DMS153 treated with DMSO at 0.1 percent for 48 hours (cell line): ENCODE measurements around the gene DPYSL4.

Experiments
- DNase-seq: peaks from one replicate; lab custom pipeline; 2025; ENCODE audit not compliant: unreplicated experiment; lab: John Stamatoyannopoulos, UW

The DPYSL4 gene

DNA sequence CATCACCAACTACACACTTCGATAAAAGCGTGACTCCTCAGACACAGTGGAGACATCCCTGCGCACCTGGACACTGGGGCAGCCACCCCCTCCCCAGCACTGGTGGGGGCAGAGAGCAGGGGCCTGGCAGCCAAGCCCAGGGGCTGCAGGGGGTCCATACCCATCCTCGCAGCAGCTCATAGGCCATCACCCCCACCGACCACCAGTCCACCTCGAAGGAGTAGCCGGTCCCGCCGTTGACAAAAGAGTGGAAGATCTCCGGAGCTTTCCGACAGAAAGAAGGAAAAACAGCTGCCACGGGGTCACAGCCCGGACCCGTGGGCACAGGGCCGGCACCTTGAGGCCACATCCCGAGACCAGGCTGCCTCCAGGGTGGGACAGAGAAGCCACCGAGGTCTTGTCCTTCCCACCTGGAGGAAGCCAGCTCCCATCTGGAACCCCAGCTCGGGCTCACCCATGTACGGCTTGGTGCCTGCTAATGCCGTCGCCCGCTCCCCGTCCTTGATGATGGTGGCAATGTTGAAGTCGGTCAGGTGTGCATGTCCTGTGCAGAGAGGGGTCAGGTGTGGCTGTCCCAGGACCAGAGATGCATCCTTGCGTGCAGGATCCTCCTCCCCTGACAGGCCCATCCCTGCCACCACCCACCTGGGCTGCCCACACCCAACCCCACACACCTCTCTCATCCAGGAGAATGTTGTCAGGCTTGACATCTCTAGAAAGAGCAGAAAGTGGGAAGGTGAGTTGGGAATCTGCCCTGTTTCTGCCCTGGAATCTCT is 38.5 kb downstream of the DPYSL4 start:
- DNase-seq = no peak

DNA sequence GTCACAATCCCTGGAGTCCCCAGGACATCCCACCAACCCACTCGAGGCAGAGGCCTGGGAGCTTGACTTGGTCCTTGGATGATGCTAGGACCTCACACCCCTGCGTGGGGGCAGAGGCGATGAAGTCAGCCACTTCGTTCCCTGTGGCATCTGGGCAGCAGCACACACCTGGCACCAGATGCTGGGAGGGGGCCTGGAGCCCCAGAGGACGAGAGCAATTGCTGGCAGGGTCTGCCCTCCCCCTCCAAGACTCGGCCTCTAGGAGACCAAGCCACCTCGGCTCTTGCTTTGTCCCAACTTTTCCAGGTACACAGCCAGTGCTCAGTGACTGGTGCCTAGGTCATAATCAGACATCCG is 39.1 kb downstream of the DPYSL4 start:
- DNase-seq = no peak

DNA sequence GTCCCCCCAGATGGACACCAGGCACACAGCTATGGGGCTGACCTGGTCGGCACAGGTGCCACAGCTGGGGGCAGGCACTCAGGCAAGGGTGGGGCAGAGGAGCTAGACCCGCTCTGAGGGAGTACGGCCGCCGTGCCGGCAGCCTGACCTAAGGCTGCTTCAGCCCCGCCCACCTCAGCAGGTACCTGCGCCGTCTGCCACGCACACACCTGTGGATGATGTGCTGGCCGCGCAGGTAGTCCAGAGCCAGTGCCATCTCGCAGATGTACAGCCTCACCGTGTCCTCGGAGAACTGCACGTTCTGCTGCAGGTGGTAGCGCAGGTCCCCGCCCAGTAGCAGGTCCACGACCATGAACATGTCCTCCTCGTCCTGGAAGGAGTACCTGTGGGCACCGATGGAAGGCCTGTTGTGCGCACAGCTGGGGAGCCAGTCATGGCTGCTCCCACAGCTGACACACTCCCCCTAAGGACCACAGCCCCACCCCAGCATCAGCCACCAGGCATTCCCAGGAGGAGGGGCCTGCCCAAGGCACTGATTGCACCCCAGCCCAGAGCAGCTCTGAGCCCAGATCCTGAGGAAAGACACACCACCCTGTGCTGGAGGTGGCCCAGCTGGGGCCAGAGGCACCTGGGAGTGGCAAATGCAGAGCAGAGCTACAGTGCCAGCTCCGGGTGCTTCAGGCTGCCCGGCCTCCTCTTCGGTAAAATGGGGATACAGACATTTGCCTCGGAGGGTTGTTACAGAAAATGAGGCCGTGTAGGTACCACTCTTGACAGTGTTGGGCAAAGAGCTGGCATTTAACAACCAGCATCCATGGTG is 40.0 kb downstream of the DPYSL4 start:
- DNase-seq = no peak

DNA sequence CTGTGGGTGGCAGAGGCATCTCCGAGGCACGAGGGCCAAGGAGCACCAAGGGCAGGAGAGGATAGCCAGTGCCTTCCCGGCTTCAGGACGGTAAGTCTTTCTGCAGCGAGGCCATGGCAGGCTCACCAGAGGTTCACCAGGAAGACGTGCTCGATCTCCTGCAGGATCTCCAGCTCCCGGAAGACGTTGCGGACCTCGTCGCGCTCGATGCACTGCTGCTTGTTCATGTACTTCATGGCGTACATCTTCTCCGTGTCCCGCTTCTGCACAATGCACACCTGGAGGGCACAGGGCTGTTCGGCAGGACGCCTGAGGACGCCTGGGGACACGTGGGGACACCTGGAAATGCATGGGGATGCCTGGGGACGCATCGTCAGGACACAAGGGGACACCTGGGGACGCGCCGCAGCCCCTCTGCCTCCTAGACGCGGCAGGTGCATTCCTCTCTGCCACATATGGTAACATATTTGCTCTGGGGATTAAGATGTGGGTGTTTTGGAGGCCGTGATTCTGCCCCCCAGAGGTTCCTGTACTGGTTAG is 41.2 kb downstream of the DPYSL4 start:
- no peak for DNase-seq

DNA sequence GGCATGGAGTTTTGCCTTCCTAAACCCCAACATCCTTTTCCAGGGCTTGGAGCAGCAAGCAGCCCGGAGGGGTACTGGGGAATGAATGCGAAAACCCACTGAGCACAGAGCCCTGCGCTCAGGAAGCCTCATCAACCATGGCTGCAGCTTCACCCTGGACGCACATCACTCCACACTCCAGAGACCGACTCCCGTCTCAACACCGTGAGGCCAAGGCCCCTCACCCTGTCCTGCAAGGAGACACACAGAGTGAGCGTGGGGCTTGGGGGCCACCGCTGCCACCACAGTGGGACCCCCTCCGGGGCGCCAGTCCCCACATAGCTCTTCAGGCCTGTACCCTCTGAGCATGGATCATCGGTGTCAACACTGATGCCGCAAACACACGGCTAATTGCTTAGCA is 41.9 kb downstream of the DPYSL4 start:
- DNase-seq = no peak

DNA sequence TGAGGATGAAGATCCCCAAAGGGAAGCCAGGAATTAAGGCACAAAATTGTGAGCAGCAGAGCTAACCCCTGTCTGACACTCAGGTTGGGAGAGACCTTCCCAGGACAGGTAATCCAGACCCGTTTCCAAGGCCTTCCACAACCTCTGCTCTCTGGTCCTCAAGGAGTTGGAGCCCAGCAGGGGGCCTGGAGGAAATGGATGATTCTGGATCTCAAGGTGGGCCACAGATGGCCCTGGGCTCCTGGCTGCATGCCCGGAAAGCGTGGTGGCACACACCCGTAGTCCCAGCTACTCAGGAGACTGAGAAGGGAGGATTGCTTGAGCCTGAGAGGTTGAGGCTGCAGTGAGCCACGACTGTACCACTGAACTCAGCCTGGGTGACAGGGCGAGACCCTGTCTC is 42.3 kb downstream of the DPYSL4 start:
- no peak for DNase-seq

DNA sequence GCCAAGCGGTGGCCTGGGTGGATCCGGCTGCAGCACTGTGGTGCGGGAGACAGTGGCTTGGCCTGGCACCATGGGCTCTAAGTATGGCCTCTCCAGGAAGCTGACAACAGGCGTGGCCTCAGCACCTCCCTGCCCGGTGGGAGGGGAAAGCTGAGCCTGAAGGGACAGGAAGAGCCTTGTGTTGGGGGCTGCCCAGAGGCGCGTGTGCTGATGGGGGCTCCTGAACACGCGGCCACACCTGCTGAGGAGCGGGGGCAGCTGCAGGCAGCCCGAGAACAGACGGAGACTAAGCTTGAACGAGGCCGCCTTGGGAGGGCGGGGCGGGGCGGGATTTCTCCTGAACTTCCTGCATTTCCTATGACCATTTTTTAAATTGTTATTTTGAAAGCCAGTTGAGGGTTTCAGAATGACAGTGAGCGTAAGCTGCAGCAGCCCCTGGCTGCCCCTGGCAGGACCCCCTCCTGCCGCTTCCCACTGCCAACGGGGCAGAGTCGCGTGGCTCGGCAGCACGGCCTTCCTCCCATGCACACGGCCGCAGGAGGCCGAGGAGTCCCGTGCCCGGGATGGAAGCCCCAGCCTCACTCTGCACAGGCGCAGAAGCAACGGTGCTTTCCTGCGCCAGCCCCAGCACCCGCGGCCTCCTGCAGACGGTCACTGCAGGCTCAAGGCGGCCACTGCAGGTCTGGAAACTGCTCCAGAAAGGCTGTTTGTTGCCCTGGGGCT is 43.2 kb downstream of the DPYSL4 start:
- peak; percentile 33 for DNase-seq

DNA sequence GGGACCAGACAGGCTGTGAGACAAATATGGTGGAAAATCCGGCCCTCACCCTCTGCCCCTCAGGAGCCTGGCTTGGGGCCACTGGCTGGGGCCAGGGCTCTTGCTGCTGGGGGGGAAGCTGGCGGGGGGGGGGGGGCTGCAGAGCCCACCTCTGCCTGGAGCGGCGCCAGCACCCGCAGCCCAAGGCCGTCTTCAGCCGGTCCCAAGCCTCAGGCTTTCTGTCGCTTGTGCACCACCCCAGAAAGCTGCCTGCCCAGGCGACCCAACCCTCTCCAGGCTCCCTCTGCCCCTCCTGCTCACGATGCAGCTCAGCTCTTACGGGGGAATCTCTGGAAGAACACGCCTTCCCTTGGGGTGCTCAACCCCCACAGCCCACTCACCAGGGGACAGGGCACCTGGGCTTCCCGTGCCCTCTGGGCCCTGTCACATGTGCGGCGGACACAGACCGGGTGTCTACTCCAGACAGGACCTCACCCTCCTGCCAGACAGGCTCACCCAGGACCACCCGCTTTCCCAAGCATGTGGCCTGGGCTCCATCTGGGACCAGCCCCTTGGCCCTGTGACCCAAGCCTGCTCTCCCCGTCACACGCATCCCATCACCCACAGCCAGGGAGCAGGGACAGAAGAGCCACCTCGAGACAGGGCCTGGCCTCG is 43.9 kb downstream of the DPYSL4 start:
- no peak for DNase-seq

DNA sequence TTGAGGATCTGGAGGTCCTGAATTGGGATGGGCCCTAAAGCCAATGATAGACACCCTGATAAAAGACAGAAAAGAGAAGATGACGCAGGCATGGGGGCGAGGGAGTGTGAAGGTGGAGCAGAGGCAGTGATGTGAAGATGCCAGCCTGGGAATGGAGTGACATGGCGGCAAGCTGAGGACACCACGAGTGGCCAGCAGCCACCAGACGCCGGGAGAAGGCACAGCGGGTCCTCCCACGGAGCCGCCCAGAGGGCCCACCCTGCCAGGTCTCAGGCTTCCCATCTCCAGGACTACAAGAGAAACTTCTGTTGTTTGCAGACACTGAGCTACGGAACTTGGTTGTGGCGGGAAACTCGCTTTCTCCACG is 44.9 kb downstream of the DPYSL4 start:
- no peak for DNase-seq

DNA sequence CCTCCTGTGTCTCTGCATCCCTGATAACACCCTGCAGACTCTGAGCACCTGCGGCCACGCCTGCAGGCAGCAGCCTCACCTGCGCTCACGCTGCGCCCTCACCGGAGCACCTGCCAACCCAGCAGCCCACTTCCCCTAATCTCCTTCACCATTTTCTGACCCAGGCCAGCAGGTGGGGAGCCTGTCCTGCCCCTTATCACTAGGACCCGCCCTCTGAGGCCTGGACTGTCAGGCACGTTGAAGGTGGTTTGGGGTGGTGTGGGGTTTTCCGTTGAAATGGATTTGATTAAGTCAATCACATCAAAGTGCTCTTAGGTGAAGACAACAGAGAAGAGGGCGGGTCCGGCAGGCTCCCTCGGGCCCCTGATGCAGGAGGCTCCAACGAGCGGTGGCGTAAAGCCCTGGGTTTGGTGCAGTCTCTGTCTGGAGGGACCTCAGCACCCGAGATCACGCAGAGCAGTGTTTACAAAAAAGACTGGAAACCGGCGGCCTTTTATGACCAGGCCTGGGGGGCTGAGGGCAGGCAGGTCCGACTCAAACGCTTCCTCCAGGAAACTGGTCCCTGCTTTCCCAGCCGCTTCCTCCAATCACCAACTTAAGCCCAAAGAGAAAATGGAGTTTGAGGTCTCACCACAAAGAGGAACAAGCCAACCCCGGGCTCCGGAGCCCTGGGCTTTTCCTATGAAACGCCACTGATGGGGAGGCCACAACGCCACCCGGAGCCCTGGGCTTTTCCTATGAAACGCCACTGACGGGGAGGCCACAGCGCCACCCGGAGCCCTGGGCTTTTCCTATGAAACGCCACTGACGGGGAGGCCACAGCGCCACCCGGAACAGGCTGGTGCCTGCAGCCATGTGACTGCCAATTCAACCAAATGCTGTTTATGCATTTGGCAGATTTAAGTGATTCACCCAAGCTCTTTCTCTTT is 45.5 kb downstream of the DPYSL4 start:
- peak; percentile 81 for DNase-seq

DNA sequence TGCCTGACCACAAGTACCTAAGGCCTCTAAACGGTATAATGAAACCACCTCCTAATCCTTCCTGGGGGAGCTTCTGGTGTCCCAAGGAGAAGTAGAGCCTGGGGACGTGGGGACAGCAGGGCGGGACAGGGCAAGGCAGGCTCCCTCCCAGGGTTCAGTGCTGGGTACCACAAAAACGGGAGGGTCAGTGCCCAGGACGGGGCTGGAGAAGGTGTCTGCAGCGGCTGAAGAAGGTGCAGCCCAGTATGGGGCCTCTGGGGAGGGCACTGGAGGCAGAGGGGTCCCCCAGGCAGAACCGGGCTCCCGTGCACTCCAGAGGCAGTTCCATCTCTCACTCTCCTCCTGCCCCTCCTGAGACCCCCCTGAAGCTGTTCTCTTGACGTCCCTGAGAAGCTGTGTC is 46.2 kb downstream of the DPYSL4 start:
- no peak for DNase-seq

DNA sequence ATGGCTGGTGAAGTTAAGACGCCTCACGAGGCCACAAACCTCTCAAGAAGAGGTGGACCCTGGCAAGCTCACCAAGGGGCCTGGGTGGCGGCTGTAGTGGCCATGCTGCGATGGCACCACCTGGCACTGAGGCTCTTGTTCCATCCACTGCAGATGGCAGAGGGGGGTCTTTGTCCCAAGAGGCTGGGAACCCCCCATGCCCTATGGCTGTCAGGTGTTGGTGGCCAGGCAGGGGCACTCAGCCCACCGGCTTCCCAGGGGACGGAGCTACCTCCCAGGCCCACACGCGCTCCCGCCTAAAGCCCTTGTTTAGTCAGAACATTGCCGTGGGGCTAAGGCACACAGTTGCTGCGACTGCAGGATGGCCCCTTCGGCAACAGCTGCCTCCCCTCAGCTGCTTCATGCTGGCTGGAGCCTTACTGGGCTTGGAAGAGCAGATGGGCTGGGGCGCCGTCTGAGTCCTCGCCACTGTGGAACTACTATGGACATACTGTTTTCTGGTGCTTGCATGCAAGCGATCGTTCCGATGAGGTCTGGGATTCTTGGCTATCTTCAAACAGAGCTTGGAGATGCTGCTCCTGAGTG is 46.8 kb downstream of the DPYSL4 start:
- DNase-seq = no peak

DNA sequence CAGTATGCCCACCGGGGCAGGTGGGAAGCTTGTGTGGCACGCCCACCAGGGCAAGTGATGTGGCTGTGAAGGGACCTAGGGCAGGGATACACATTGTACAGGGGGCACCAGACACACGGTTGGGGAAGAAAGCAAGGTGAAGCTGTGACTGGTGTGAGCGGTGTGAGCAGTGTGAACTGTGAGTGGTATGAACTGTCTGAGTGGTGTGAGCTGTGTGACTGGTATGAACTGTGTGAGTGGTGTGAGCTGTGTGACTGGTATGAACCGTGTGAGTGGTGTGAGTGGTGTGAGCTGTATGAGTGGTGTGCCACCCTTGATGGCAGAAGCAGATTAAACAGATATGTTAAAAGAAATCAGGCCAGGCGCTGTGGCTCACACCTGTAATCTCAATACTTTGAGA is 48.1 kb downstream of the DPYSL4 start:
- no peak for DNase-seq

DNA sequence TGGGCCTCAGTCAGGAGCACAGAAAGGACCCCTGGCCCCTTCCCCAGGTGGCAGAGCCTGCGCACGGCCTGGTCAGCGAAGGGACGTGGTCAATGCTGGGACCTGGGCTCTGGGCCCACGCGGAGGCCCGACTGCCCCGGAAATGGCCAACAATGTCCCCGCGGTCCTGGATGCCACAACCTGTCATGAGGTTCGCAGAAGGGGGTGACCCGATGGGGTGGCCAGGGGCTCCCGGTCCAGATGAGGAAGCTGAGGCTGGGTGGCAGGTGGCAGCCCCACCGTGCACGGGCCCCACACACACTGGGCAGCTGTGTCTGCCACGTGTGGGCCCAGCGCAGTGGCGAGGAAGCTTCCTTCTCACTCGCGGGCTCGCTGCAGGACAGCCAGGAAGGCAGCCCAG is 49.4 kb downstream of the DPYSL4 start:
- DNase-seq = no peak

DNA sequence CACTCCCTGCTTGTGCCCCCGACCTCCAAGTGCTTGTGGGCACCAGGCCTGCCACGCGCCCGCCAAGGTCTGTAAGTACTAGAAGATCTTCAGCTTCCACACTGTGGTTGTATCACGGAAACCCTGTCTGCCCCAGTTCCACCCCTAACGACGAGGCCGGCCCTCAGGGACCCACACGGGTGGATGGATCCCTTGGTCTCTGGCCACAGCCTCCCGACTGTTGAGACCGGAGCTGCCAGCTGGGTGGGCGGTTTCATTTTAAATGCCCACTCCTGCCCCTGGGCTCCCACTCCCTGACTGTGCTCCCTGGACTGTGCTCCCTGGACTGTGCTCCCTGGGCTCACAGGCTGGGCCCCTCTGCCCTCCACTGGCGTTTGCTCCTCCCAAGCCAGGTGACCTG is 50.1 kb downstream of the DPYSL4 start:
- DNase-seq = no peak

DNA sequence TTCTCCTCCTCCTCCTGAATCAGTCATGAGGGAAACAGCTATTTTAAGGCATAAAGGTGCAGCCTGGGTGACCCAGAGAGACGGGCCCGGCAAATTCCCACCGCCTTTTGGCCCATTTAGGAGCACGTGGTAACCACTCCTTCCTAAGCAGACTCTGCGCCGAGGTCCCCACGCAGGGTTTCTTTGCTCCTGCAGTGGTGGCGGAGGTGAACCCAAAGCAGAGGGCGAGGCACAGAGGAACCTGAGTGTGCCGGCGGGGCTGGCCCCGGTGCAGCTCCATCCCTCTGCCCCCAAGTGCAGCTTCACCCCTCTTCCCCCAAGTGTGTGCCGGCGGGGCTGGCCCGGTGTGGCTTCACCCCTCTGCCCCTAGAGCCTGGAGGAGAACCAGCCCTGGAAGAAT is 50.6 kb downstream of the DPYSL4 start:
- no peak for DNase-seq

DNA sequence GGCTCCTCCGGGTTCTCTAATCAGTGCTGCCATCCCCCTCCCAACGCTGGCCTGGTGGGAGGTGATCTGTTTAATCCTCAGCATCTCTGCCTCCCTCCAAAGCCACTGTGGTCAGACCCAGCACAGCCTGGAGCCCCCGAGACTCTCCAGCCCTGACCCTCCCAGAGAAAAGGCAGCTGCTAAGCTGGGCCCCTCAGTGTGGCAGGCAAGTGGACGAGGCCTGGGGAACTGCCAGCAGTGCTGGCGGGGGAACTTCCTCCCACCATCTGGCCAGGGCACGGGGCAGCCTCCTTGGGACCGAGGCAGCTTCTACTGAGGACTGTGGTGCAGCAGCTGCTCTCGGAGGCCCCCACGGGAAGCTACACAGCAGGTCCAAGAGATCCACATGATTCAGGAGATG is 51.1 kb downstream of the DPYSL4 start:
- DNase-seq = no peak

DNA sequence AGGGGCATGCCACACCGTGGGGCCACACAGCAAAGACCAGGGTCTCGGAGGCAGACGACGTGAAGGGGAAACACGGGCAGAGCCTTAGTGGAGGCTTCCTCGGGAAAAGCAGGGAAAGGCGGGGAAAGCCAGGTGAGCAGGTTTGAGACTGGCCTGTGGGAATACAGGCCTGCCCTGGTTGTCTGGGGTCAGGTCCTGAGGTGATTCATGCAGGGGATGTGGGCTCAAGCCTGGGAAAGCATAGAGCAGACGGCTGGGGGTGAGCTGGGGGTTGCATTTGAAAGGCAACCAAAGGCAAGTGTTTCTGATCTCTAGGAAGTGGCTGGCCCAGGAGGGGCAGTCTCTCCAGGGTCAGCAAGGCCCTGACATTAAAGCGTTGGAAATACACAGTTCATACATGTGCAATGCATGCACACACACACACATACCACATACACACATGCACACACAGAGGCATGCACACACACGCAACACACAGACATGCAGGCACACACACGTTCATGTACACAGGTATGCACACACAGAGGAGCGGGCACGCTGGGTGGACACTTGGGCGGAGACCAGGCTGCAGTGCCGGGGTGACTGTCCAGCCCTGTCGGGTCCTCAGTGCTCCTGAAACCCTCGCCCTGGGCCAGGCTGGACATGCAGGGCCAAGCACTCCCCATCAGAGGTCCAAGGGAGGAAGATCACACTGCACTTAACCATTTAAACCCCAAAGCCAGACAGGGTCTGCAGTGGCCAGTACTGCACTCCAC is 51.8 kb downstream of the DPYSL4 start:
- DNase-seq = no peak
